HCT116 (cell line): ENCODE data around the gene TAF4. TPM values are rescaled to one million over a fixed set of nuclear protein-coding genes. Genes with fewer than 3 reads are reported as not detected.

ENCODE experiments used
- ATAC-seq: fragments of 200-7000 bp; cut with Tn5 transposase; 2 replicates; pipeline ENCODE4 v1.9.1; 2020; ENCODE audit warnings: mild to moderate bottlenecking, moderate library complexity
- BruUV-seq: library from RNA; stranded (reverse); fragments of 400-500 nt; replicated peaks from 2 replicates; lab custom pipeline; 2021; lab: Mats Ljungman, UMichigan
- CTCF ChIA-PET: fragments of 300-600 bp; sonication (Branson Sonifier 250); formaldehyde crosslinking; loops from one replicate; lab custom pipeline; 2021; ENCODE audit warnings: antibody characterized with exemption; lab: Charles Lee
- POLR2A ChIA-PET: fragments of 300-600, 350-600 bp; sonication (Branson Sonifier 250); formaldehyde crosslinking; loops from one replicate; lab custom pipeline; 2021; ENCODE audit warnings: antibody characterized with exemption; lab: Charles Lee
- RAD21 ChIA-PET, 2 experiments: fragments of 300-600 bp; sonication (Branson Sonifier 250); formaldehyde crosslinking; loops; one replicate each; lab custom pipeline; 2023; ENCODE audit warnings: low total read pairs in 2 of 2; ENCODE audit not compliant: uncharacterized antibody in 2 of 2, unreplicated experiment in 2 of 2, low non-redundant PET in 1 of 2; lab: Charles Lee
- DNase-seq: peaks from one replicate; pipeline ENCODE4 v3.0.0-alpha.2; 2010; ENCODE audit warnings: low read depth, low spot score
- H2AFZ ChIP-seq: fragments of 200-600 bp; shearing (Covaris generic), sonication (generic); 2 replicates; pipeline ENCODE4 v1.6.1; 2017; ENCODE audit warnings: low read depth, mixed run types, mixed read lengths, antibody characterized with exemption, low read length; ENCODE audit not compliant: poor library complexity, severe bottlenecking
- H3K27ac ChIP-seq: 2 replicates; pipeline ENCODE4 v1.5.1; 2012; ENCODE audit warnings: low read depth, low read length
- H3K27me3 ChIP-seq: fragments of 200-600 bp; sonication (generic); 2 replicates; pipeline ENCODE4 v1.6.1; 2016; ENCODE audit warnings: mixed run types, low read length, mixed read lengths; ENCODE audit not compliant: insufficient read depth
- H3K36me3 ChIP-seq, 2 experiments: fragments of 200-500 bp in 1 of 2; fragments of 200-600 bp in 1 of 2; sonication (Bioruptor generic) in 1 of 2; sonication (generic) in 1 of 2; 2 replicates each; pipeline versions ENCODE4 v1.5.1 to v1.6.1; 2014 to 2016; ENCODE audit warnings: low read length in 2 of 2, inconsistent platforms in 1 of 2, mixed read lengths in 1 of 2, mixed run types in 1 of 2; ENCODE audit not compliant: insufficient read depth in 2 of 2, control insufficient read depth in 1 of 2
- H3K4me1 ChIP-seq, 2 experiments: fragments of 200-600 bp in 1 of 2; sonication (generic) in 1 of 2; 2 replicates each; pipeline versions ENCODE4 v1.5.1 to v1.6.1; 2012 to 2017; ENCODE audit warnings: low read length in 2 of 2, inconsistent platforms in 1 of 2, mild to moderate bottlenecking in 1 of 2, mixed read lengths in 1 of 2, mixed run types in 1 of 2, moderate library complexity in 1 of 2; ENCODE audit not compliant: insufficient read depth in 2 of 2, control insufficient read depth in 1 of 2
- H3K4me2 ChIP-seq: fragments of 200-600 bp; sonication (generic); 2 replicates; pipeline ENCODE4 v1.6.1; 2017; ENCODE audit warnings: mixed run types, low read length, mixed read lengths
- H3K4me3 ChIP-seq, 2 experiments: fragments of 200-600 bp in 1 of 2; sonication (generic) in 1 of 2; replicated peaks in 1 of 2; 2 replicates each; pipeline ENCODE4 v1.5.1; 2011 to 2016; ENCODE audit warnings: low read length in 2 of 2, control low read depth in 1 of 2, low read depth in 1 of 2, mild to moderate bottlenecking in 1 of 2, mixed read lengths in 1 of 2, mixed run types in 1 of 2
- H3K79me2 ChIP-seq: fragments of 200-600 bp; sonication (generic); 2 replicates; pipeline ENCODE4 v1.6.1; 2017; ENCODE audit warnings: mild to moderate bottlenecking, mixed run types, low read length, moderate library complexity, mixed read lengths; ENCODE audit not compliant: insufficient read depth
- H3K9ac ChIP-seq: fragments of 200-600 bp; sonication (generic); 2 replicates; pipeline ENCODE4 v1.6.1; 2016; ENCODE audit warnings: low read length, mixed read lengths
- H3K9me2 ChIP-seq: fragments of 200-600 bp; sonication (generic), shearing (Covaris generic); 2 replicates; pipeline ENCODE4 v1.6.1; 2017; ENCODE audit warnings: mixed run types, mild to moderate bottlenecking, moderate library complexity; ENCODE audit not compliant: insufficient read depth
- H3K9me3 ChIP-seq, 2 experiments: fragments of 200-500 bp in 1 of 2; fragments of 200-600 bp in 1 of 2; sonication (Bioruptor generic) in 1 of 2; sonication (generic) in 1 of 2; 2 replicates each; pipeline ENCODE4 v1.6.1; 2014 to 2017; ENCODE audit warnings: low read length in 2 of 2, mixed read lengths in 2 of 2, inconsistent platforms in 1 of 2, low read depth in 1 of 2, mild to moderate bottlenecking in 1 of 2, mixed run types in 1 of 2, moderate library complexity in 1 of 2; ENCODE audit not compliant: control insufficient read depth in 1 of 2, insufficient read depth in 1 of 2
- H4K20me1 ChIP-seq: fragments of 200-600 bp; sonication (generic), shearing (Covaris generic); 2 replicates; pipeline ENCODE4 v1.6.1; 2017; ENCODE audit warnings: mixed run types, mild to moderate bottlenecking, moderate library complexity; ENCODE audit not compliant: insufficient read depth
- CBX3 ChIP-seq: IDR thresholded peaks from 2 replicates; pipeline ENCODE4 v1.6.1; 2012; ENCODE audit warnings: low read depth
- CTCF ChIP-seq, 3 experiments: fragments of 200-600 bp in 1 of 3; sonication (generic) in 1 of 3; IDR thresholded peaks in 2 of 3; conservative IDR thresholded peaks in 1 of 3; 2 replicates each; pipeline ENCODE4 v1.5.1; 2012 to 2017; ENCODE audit warnings: low read depth in 2 of 3, low read length in 2 of 3, antibody characterized with exemption in 1 of 3, borderline replicate concordance in 1 of 3, control low read depth in 1 of 3, mild to moderate bottlenecking in 1 of 3, mixed read lengths in 1 of 3, mixed run types in 1 of 3, moderate library complexity in 1 of 3; ENCODE audit not compliant: insufficient read depth in 1 of 3
- ELF1 ChIP-seq: IDR thresholded peaks from 2 replicates; pipeline ENCODE4 v1.6.1; 2012; ENCODE audit warnings: low read depth, borderline replicate concordance
- MAX ChIP-seq: IDR thresholded peaks from 2 replicates; pipeline ENCODE4 v1.6.1; 2012
- SP1 ChIP-seq: IDR thresholded peaks from 2 replicates; pipeline ENCODE4 v1.6.1; 2012; ENCODE audit warnings: low read depth
- TCF7L2 ChIP-seq: IDR thresholded peaks from 2 replicates; pipeline ENCODE4 v1.7.0; 2011; ENCODE audit warnings: borderline replicate concordance, inconsistent platforms; ENCODE audit not compliant: insufficient read depth, insufficient read length; ENCODE audit errors: extremely low read depth
- YY1 ChIP-seq: IDR thresholded peaks from 2 replicates; pipeline ENCODE4 v1.6.1; 2011; ENCODE audit warnings: low read length, low read depth, moderate library complexity, mild to moderate bottlenecking; ENCODE audit not compliant: insufficient replicate concordance; ENCODE audit errors: extremely low read depth
- intact Hi-C: fragments of 100-400 bp; cut with micrococcal nuclease; formaldehyde crosslinking; loops from 2 replicates; pipeline ENCODE4 v1.10.0; 2022
- total RNA-seq: library from RNA; stranded (reverse); gene quantifications from one replicate; pipeline ENCODE4 v1.2.1, GENCODE V29; 2021; ENCODE audit not compliant: unreplicated experiment
- TF ChIP-seq, protein P1 (sequence below): IDR thresholded peaks from 2 replicates; pipeline ENCODE4 v1.6.1; 2012; ENCODE audit warnings: low read depth

Gene TAF4
- total RNA-seq, 1 experiment from 2014 or later: 26.8 TPM

- H3K9me2 ChIP-seq: no peaks in the 10 kb centered on the region
- no peaks in the 10 kb centered on the region for H3K4me1 ChIP-seq
- no peak for ATAC-seq
- BruUV-seq: no TSS peak
- peaks cover 4 to 11% of the 10 kb centered on the region in 2 experiments; a peak in 3 of 4 replicates for H3K9me3 ChIP-seq
- POLR2A ChIA-PET: no interaction called here
- no peak for TF ChIP-seq YY1
- TF ChIP-seq CTCF (IDR thresholded peaks at IDR 0.05 in 2 of 3, conservative IDR thresholded peaks at IDR 0.05 in 1 of 3; ENCODE audit: borderline replicate concordance in 1 of 3, insufficient read depth in 1 of 3, low read depth in 2 of 3, low read length in 2 of 3): no peak
- intact Hi-C loops: no loop called here
- RAD21 ChIA-PET: no interaction called here
- no peak overlapping the region for H2AFZ ChIP-seq
- no peak overlapping the region for H3K27ac ChIP-seq
- CTCF ChIA-PET: no interaction called here
- H3K79me2 ChIP-seq: no peaks in the 10 kb centered on the region
- H3K36me3 ChIP-seq: no peaks in the 10 kb centered on the region
- H3K4me2 ChIP-seq: no peak overlapping the region
- no peaks in the 10 kb centered on the region for H3K27me3 ChIP-seq
- H3K9ac ChIP-seq: no peak overlapping the region
- no peak overlapping the region for H3K4me3 ChIP-seq
- no peak for DNase-seq
- H4K20me1 ChIP-seq: no peaks in the 10 kb centered on the region
Measured at GRCh38 chr20:62105592-62105991, 39.9 kb upstream of the TAF4 start.

DNA sequence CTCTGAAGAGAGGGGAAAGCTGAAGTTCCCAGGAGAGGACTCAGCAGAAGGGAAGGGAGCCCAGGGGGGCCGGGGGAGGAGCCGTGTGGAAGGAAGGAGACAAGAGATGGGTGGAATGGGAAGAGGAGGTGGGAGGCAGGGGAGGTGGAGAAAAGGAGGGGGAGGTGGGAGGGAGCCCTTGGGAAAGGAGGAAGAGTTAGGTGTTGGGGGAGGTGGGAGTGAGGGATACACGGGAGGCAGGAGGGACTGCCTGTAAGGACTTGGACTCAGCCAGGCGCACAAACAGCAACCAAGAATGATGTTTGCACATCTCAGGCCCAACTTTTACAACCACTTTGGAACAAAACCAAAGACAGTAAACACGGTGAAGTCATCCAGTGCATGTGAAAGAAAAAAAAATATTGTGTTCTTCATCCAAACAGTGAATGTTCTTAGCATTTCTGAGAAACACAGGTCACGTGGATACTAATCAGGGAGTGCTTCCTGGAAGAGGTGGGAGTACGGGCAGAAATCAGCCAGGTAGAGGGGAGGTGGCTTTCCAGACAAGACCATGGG is 39.2 kb upstream of the TAF4 start:
- H3K4me1 ChIP-seq: no peaks in the 10 kb centered on the region
- H3K4me2 ChIP-seq: no peak overlapping the region
- POLR2A ChIA-PET: no interaction called here
- H2AFZ ChIP-seq: no peak overlapping the region
- H3K79me2 ChIP-seq: no peaks in the 10 kb centered on the region
- no peaks in the 10 kb centered on the region for H3K27me3 ChIP-seq
- no peaks in the 10 kb centered on the region for H4K20me1 ChIP-seq
- TF ChIP-seq MAX: no peak
- no peak for TF ChIP-seq ELF1
- TF ChIP-seq SP1: no peak
- no peak for TF ChIP-seq CBX3
- TF ChIP-seq TCF7L2: no peak
- TF ChIP-seq, protein P1, sequence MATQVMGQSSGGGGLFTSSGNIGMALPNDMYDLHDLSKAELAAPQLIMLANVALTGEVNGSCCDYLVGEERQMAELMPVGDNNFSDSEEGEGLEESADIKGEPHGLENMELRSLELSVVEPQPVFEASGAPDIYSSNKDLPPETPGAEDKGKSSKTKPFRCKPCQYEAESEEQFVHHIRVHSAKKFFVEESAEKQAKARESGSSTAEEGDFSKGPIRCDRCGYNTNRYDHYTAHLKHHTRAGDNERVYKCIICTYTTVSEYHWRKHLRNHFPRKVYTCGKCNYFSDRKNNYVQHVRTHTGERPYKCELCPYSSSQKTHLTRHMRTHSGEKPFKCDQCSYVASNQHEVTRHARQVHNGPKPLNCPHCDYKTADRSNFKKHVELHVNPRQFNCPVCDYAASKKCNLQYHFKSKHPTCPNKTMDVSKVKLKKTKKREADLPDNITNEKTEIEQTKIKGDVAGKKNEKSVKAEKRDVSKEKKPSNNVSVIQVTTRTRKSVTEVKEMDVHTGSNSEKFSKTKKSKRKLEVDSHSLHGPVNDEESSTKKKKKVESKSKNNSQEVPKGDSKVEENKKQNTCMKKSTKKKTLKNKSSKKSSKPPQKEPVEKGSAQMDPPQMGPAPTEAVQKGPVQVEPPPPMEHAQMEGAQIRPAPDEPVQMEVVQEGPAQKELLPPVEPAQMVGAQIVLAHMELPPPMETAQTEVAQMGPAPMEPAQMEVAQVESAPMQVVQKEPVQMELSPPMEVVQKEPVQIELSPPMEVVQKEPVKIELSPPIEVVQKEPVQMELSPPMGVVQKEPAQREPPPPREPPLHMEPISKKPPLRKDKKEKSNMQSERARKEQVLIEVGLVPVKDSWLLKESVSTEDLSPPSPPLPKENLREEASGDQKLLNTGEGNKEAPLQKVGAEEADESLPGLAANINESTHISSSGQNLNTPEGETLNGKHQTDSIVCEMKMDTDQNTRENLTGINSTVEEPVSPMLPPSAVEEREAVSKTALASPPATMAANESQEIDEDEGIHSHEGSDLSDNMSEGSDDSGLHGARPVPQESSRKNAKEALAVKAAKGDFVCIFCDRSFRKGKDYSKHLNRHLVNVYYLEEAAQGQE: no peak
- H3K9ac ChIP-seq: no peak overlapping the region
- H3K27ac ChIP-seq: no peak overlapping the region
- intact Hi-C loops: no loop called here
- no peak overlapping the region for H3K4me3 ChIP-seq
- peaks cover 4 to 11% of the 10 kb centered on the region in 2 experiments; a peak in 3 of 4 replicates for H3K9me3 ChIP-seq
- DNase-seq (no peak), ATAC-seq (no peak)
- no peaks in the 10 kb centered on the region for H3K36me3 ChIP-seq
- H3K9me2 ChIP-seq: no peaks in the 10 kb centered on the region
- RAD21 ChIA-PET: no interaction called here
- no TSS peak for BruUV-seq
- CTCF ChIA-PET: no interaction called here
